ENCODE measurements around the gene TJP1.
"Not testable (repeated sequence)": the region's sequence is repeated elsewhere in the genome, so short reads cannot be mapped to it uniquely, and the experiment has no call there.

Gene TJP1

GRCh38 chr15:29696950-29697738 is 125.1 kb downstream of the TJP1 start:
- no peak for DNase-seq

- not testable (repeated sequence) for DNase-seq
Measured at GRCh38 chr15:29696506-29696905, 125.8 kb downstream of the TJP1 start.

- no peak for DNase-seq
Measured at GRCh38 chr15:29695489-29696167, 126.6 kb downstream of the TJP1 start.

GRCh38 chr15:29693225-29693624 is 129.0 kb downstream of the TJP1 start:
- DNase-seq = no peak

- DNase-seq = no peak
Measured at GRCh38 chr15:29692527-29692926, 129.7 kb downstream of the TJP1 start.

- DNase-seq = no peak
Measured at GRCh38 chr15:29690765-29691475, 131.3 kb downstream of the TJP1 start.

- DNase-seq = no peak
Measured at GRCh38 chr15:29689287-29689986, 132.8 kb downstream of the TJP1 start.

GRCh38 chr15:29688506-29689286 is 133.6 kb downstream of the TJP1 start:
- DNase-seq = no peak

GRCh38 chr15:29687939-29688505 is 134.2 kb downstream of the TJP1 start:
- DNase-seq = no peak

GRCh38 chr15:29687204-29687815 is 135.0 kb downstream of the TJP1 start:
- DNase-seq = no peak

GRCh38 chr15:29686445-29687203 is 135.6 kb downstream of the TJP1 start:
- no peak for DNase-seq

- no peak for DNase-seq
Measured at GRCh38 chr15:29686079-29686425, 136.2 kb downstream of the TJP1 start.

GRCh38 chr15:29685156-29686078 is 136.9 kb downstream of the TJP1 start:
- no peak for DNase-seq

- DNase-seq = no peak
Measured at GRCh38 chr15:29682781-29683180, 139.5 kb downstream of the TJP1 start.

- no peak for DNase-seq
Measured at GRCh38 chr15:29682361-29682760, 139.9 kb downstream of the TJP1 start.

- DNase-seq = no peak
Measured at GRCh38 chr15:29681946-29682345, 140.3 kb downstream of the TJP1 start.

- DNase-seq = no peak
Measured at GRCh38 chr15:29681166-29681845, 141.0 kb downstream of the TJP1 start.

- DNase-seq = no peak
Measured at GRCh38 chr15:29680465-29681165, 141.7 kb downstream of the TJP1 start.

Measured in MV-4-11 (cell line).